ENCODE results near the gene CENPO.

CENPO gene

DNA sequence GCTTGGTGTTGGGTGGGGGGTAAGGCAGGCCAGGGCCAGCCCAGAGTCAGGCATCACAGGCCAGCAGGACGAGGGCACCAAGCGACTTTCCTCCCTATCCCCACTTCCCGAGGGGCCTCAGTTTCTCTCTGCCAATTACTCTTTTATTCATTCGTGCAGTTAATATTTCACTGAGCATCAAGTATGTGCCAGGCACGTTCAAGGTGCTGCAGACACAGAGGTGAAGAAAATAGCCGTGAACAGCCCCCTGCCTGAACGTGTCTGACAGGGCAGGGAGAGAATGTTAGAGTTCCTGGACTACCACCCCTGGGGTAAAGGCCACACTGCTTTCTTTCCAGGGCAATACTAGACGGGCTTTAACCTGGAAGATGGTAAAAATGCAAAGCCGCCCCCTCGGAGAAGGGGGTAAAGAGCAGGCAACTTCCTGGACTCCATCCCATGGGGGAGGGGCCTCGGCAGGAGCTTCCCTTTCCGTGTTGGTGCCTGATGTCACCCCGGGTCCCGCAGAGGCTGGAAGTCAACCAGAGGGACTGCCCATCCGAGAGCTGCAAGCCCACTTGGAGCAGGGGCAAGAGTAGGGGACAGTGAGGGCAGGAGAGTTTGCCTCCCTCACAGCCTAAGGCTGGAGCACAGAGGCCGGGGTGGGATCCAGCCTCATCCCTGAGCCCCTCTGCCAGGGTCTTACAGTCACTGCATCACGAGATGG is 47.1 kb downstream of the CENPO start:
- DNase-seq: no peak

DNA sequence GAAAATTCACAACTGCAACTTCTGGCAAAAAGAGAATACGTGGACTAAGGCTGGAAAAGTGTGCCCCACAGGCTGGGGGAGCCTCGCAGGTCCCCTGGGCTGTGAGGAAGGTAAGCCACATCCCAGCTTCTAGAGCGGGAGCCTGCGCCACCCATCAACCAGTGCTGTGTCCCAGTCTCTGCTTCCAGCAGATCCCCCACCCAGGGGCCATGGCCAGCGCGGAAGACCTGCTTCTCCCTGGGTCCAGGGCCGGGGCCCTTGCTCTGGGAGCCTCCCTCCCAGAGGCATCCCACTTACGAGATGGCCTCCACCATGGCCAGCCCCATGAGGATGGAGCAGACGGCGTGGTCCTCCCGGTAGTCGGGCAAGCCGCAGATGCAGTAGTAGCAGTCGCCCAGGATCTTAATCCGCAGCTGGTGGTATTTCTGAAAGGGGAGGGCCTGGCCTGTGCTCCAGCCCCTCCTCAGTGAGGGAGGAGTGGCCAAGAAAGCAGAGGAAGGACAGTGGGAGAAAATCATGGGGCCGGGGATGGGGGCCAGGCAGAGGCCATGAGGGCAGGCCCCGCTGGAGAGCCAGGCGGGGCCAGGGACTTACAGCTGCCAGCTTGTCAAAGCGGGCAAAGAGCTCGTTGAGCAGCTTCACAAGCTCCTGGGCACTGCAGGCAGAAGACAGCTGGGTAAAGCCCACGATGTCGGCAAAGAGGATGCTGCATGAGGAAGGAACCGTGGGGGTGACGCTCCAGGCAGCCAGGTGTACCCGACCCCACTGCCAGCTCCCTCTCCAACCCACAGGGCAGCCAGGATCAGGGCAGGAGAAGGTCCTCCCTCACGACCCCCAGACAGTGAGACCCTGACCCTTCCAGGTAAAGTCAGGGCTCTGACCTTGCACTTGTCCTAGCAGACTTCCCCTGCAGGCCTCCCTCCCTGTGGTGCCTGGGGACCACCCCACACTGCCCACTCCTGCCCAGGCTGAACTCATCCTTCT is 48.0 kb downstream of the CENPO start:
- no peak for DNase-seq

DNA sequence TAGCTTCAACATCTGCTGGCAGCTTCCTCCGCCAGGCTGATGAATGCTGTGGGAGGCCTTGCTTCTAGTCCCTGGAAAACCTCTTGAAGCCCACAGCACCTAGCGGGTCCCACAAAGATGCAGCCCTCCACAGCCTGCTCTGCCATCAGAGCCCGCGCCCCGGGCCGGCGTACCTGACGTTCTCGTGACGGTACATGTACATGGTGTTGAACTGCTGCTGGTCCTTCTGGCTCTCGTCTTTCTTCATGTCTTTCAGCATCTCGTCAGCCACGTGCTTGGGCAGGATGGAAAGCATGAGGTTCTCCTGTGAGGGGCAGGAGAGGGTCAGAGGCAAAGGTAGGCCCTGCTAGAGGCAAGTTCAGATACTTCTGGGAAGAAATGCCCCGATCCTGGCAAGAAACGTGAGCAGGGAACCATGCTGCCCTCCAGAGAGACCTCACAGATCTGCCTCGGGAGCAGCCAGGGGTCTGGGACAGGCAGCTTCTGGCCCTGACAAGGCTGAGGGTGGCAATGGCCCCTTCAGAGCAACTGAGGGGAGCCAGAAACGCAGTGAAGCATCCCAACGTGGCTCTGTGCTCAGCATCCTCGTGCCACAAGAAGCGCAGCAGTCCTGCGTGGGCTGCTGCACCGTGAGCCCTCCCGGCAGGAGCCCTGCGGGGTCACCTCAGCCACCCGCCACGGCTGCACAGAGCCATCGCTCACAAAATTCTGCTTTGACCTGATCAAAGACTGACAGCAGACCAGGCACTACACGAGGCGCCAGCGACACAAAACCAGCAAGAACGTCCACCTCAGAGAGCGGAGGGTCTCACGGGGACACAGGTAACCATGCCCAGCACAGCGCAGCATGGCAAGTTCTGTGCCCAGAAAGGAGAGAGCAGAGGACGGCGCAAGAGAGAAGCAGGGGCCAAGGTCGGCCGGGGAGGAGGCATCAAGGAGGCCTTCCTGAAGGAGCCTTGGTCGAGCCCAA is 49.1 kb downstream of the CENPO start:
- no peak for DNase-seq

DNA sequence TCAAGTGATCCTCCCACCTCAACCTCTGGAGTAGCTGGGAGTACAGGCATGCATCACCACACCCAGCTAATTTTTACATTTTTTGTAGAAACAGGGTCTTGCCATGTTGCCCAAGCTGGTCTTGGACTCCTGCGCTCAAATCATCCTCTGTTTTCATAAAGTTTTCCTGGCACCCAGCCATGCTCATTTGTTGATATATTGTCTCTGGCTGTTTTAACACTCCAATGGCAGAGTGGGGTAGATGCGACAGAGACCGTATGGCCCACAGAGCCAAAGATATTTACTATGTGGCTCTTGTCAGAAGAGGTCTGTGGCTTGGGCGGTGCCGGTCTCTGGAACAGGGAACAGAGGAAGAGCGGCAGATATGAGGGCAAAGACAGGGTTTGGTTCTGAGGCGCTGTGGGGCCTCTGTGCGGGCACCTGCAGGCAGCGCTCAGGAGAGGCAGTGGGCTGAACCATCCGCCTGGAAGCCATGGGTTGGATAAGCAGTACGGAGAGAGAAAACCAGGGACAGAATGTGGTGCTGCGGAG is 50.2 kb downstream of the CENPO start:
- no peak for DNase-seq

DNA sequence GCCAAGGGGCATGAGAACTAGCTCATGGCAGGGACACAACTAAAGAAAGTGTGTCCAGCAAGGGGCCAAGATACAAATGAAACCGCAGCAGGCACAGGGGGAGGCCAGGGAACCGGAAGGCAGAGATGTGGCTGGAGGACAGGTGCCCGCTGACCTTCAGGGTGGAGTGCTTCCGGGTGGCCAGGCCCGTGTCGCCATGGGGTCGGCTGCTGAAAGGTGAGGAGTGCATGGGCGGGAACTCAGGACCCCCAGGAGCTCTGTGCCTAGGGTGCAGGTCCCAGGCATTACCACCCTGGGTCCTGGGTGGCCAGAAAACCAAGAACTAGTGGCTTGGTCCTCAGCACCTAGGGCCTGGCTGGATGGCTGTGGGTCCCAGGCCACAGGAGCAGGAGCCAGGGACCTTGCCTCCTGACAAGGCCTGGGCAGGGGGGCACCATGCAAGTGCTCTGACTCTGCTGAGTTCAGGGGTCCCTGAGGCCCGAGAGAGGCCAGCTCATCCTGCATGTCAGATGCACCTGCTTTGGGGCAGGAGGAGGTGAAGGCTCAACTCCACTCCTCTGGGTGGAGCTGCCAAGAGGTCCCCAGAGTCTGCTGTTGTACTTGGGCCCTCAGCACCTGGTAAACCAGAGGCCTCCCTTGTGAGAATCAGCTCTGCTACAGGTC is 50.9 kb downstream of the CENPO start:
- no peak for DNase-seq

DNA sequence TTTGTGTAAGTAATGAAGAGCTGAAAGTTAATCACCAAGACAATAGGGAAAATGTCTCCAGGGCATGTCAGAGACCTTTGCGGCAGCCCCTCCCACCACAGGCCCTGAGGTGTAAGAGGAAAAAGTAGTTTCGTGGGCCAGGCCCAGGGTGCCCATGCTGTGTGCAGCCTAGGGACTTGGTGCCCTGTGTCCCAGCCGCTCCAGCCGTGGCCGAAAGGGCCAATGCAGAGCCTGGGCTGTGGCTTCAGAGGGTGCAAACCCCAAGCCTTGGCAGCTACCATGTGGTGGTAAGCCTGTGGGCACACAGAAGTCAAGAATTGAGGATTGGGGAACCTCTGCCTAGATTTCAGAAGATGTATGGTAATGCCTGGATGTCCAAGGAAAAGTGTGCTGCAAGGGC is 52.5 kb downstream of the CENPO start:
- DNase-seq: no peak

DNA sequence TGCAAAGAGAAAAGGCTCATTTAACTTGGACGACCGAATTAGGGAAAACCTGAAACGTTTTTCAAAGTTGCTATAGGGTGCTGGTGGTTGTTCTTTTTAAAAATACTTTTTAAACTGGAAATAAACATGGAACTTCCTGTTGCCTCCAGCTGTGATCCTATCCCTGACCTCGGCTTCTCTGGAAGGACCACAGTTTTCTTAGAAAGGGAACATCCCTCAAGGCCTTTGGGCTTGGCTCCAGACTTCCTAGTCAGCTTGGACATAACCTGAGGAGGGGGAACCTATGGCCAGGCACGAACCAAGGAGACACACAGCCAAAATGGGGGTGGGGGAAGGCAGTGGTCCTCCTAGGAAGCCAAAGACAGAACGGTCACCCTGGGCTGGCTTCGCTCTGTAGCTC is 57.7 kb downstream of the CENPO start:
- DNase-seq: no peak

DNA sequence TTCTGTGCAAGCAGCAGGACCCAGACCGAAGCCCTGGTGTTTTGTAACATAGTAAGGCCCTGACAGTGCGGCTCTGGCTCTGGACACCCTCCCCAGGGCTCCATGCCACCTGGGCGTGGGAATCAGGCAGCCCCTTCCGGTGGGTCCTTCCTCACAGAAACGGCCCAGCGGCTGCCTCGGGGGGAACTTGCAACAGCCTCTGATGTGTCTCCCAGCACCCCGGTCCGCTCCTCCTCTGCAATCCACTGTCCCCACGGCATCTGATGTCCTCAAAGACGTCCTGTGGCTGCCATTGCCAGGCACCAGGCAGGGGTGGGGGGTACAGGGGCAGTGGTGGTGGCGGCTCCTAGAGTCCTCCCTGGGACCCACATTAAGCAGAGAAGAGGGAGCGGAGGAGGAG is 58.8 kb downstream of the CENPO start:
- DNase-seq: no peak

DNA sequence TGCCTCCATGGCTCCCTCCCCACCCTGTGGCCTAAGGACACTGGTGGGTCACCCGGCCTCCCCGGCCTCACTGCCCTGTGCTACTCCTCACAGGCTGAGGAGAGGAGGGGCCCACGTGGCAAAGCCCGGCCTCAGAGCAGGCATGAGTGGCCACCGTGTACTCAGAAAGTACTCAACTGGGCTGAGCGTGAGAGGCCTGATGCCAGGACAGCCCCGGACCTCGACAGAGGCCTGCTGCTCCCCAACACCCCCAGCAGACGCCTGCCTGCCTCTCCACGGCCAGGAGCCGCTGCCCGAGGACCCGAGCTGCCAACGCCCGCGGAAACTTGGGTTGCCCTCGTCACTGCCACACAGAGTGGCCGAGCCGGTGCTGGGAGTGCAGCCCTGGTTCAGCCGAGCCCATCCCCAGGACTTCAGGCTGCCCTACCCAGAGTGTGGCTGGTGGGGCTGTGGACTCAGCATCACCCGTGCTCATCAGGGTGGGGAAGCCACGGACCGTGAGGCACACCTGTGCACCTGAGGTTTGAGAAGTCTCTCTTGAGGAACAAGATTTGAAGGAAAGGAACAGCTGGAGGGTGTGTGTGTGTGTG is 59.3 kb downstream of the CENPO start:
- DNase-seq: no peak

DNA sequence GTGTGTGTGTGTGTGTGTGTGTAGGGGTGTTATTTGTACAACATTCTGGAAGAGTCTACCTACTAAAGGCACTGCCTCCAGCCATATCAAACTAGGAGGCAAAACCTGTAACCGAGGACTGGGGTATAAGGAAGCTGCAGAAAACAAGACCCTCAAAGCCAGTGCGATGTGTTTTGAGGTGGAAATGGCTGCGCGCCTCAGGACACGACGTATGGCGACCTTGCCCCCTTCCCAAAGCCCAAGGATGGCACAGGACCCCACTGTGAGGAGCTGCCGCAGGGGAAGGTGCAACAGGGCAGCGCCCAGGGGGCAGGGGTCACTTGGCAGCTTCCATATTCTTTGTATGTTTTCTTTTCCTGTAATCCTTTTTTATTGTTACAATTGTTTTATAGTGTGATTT is 59.8 kb downstream of the CENPO start:
- DNase-seq: no peak

DNA sequence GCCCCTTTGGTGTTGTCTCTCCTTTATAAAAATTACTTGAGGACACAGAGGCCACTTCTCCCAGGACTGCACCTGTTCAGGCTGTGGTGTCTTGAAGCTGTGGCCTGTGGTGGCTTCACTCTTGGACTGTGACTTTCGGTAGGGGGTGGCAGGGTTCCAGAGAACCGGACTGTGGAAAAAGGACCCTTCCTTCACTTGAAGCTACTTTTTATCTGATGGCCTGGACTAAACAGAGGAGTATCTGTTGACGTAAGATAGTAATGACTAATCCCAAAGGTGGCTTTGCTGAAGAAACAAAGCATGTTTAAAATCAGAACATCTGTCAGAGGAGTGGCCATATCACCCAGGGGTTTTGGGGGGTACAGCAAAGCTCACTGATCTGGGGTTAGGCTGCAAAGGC is 60.8 kb downstream of the CENPO start:
- no peak for DNase-seq

DNA sequence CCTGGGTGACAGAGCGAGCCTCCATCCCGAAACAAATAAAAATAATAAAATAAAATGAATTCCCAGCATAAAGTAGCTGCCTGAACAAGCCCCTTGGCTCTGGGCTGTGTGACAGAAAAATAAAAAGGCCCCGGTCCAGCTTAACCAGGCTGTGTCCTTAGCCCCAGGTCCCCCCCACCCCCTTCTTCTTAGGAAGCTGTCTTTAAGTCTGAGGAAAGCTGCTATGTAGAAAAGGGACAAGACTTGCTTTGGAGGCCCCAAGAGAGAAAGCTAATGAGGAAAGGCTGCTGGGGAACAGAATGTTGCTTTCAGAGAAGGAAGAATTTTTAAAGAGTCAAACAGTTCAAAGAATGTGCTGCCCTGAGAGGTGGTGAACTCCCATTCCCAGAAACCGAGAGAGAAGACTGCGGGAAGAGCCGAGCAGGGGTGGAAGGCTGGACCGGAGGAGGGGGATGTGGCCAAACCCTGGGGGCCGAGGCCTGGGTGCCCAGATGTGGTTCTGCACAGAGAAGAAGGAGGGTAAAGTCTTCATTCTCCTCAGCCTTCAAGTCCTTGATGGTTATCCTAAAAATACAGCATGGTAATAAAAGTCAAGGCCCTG is 61.9 kb downstream of the CENPO start:
- DNase-seq: no peak

DNA sequence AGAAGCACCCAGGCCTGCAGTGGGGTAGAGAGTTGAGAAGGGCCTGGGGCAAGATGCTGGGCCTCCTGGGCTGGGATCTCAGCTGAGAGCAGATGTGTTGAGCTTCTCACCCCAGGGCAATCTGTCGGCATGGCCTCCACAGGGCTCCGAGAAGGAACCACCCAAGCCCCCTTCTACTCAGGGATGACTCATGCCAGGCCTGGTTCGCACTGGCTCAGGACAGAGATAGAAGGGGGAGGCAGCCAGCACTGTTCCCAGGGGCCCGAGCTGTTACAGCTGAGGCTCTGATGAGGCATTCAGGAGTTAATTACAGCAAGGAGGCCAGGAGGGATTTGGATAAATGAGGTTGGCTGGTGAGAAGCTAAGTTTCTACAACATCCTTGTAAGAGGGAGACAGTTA is 62.5 kb downstream of the CENPO start:
- DNase-seq: peak; percentile 57

DNA sequence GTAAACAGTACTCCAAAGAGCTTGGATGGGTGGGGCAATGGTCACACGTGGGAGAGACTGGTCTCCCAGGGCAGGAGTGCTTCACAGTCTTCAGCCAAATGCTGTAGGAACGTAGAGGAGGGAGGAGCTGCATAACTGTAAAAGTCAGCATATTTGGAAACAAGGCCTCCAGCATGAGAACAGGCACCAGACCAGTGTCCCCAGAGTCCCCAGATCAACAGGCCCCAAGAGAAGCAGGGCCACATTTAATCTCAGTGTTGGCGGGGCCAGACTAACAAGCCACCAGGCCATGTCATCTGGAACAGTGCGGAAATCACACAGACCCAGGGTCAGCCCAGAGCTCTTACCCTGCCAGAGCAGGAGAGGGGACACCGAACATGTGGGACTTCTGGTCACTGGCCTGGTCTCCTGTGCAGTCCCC is 63.6 kb downstream of the CENPO start:
- DNase-seq: no peak

DNA sequence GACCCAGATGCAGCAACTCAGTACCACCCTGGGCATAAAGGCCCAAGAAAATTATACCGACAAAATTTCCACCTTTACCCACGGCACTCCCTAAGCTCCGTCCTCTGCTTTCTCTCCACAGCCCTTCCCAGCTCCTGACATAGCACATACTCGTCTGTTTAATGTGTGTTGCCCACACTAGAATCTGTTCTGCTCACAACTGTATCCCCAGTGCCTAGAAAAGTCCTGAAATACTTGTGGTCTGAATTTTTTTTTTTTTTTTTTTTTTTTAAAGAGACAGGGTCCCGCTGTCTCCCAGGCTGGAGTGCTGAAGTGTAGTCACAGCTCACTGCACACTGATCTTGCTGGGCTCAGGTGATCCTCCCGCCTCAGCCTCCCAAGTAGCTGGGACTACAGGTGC is 64.5 kb downstream of the CENPO start:
- DNase-seq: no peak

DNA sequence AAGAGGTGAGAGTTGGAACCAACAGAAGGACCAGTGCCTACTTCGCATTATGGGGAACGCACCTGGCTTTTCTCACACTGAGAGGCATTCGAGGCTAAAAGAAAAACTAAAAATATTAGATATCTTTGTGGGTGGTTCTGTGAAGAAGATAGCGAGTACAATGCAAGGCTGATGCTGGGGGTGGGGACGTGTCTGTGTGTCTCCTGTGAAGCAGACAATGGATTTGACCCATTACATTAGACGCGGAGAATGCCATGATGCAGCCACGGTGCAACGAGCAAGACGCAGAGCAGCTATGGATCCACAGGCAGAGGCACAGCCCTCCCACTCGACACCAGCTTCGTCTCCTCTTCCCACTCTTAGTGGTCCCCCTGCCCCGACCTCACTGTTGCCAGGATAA is 65.8 kb downstream of the CENPO start:
- DNase-seq: no peak

DNA sequence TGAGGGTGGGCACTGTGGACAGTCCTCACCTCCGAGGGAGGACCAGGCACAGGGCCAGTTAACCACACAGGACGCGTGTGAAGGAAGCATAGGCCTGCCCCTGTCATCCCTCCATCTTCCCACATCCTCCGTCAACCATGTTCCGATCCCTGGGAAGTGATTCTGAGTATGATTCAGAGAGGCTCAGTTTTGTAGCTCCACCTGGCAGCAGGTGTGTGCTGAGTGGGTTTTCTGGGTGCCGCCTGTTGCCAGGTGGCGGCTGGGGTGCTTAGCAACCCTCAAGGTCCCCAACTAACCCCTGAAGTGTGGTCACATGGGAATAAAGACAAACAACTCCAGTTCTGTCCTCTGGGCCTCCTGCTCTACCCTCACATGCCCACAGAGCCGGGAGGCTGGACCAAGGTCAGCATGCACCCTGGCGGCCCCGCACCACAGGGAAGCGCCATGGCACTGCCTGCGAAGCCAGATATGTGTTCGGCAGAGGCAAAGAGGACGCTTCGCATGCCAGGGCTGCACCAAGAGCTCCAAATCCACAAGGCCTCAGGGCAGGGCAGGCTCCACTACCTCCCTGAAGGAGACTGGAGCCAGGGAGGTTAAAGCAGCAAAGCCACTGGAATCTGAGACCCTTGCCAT is 66.9 kb downstream of the CENPO start:
- no peak for DNase-seq

DNA sequence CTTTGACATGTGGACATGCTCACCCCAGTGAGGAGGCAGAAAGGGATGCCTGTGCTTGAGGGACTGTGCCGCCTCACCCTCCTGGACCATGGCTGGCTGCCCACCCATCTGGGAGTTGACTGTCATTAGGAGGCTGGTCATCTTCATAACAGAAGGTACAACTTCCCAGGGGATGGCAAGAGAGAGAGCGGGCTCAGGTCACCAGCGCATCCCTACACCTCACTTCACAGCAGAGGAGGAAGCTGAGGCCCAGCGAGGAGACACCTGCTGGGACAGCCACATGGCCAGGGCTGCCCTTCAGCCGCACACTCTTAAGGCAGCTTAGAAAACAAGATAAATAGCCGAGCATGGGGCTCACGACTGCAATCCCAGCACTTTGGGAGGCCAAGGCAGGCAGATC is 67.4 kb downstream of the CENPO start:
- DNase-seq: no peak

DNA sequence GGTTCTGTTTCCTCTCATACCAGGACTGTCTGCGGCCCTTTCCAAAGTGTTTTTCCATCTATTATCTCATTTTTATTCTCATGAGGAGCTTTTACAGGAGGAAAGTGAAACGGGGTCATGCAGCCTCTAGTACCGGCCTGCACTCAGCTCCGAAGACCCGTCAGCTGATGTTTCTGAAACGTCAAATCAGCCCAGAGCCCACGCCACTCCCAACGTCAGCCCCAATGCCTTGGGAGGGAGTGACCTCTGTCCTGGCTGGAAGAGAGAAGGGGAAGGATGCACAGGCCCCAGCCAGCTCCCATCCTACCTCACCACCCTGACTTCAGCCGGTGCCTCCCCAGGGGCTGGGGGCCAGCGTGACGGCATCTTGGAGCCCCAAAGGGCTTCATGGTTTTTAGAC is 68.3 kb downstream of the CENPO start:
- DNase-seq: no peak

DNA sequence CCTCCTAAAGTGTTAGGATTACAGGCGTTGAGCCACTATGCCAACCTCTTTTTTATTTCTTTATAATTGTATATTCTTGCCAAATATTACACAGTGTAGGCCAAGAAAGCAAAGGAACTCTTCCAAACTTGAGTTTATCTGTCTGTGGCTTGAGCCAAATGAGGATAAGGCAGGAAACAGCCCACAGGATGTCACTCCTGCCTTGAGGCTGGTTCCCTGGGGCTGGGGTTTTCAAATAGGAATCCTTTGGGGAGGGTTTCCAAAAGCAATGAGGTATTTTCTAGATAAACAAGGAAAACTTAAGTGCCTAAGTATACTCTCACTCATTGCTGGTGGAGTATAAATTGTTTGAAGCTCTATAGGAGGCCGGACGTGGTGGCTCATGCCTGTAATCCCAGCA is 70.4 kb downstream of the CENPO start:
- DNase-seq: no peak

DNA sequence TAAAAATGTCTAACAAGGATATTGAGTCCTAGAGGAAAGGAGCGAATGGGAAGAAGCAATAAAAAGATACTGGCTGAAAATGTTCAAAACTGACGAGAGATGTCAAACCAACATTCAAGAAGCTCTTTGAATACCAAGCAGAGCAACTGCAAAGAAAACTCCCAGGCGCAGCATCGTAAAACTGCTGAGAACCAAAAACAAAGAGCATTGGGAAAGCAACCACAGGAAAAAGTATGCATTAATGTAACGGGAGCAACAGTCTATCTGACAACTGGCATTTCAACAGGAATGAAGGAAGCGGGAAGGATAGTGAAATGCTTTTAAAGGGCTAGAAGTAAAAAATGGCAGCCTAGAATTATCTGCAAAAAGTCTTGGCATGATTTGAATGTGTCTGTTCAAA is 73.7 kb downstream of the CENPO start:
- no peak for DNase-seq

All from DMS 273 treated with DMSO at 0.1 percent for 48 hours (cell line).